Activated effector memory CD4-positive, alpha-beta T cell treated with anti-CD3 and anti-CD28 coated beads, Interleukin-2, amount 50 U/mL, for 16 hours (primary cell): Measurements from ENCODE around the gene ERH.
"Not testable (repeated sequence)": the region's sequence is repeated elsewhere in the genome, so short reads cannot be mapped to it uniquely, and the experiment has no call there.

Source experiments
- DNase-seq: peaks from one replicate; pipeline ENCODE4 v3.0.0-alpha.2; 2020

ERH gene

DNA sequence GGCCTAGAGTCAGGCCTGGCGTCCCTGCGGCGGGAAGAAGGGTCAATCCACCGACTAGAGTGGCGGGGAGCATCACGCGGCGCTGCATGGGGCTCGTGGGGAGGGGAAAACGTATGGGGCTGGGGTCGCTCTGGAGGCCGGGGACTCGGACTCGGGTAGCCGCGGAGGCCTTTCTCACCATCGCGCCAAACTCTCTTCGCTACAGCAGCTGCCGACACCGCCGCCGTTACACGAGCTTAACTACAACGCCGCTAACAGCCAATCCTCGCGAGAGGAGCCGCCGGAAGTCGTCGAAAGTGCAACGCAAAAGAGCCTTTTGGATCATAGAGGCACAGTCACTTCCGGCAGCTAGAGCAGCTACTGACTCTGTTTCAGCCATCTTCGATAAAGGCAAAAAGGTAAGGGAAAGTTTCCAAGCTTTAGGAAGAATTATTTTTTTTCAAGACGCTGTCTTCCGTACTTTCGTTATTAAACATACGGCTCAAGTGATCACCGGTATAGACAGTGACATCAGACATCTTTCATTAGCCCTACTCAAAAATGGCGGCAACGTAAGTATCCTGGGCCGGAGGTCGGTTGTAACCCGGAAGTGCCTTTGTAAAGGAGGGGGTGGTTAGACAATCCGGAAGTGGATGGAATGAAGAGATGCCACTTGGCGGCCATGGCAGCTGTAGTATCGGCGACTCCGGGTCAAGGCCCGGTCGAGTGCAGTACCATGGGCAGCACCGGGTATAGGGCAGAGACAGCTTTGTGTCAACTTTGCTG, at the start of gene ERH, which contains the start of gene SLC39A9:
TSS of gene ERH (minus strand) at position 247 of the 765 bp plus-strand sequence. CDS start at position 181, 66 bp downstream.
TSS of gene SLC39A9 (plus strand) at position 640 of the 765 bp plus-strand sequence. CDS start 678 bp downstream, outside the sequence.
- peak; percentile 98 for DNase-seq

- no peak for DNase-seq
Observed at GRCh38 chr14:69443296-69443805, 45.3 kb upstream of the ERH start.

DNA sequence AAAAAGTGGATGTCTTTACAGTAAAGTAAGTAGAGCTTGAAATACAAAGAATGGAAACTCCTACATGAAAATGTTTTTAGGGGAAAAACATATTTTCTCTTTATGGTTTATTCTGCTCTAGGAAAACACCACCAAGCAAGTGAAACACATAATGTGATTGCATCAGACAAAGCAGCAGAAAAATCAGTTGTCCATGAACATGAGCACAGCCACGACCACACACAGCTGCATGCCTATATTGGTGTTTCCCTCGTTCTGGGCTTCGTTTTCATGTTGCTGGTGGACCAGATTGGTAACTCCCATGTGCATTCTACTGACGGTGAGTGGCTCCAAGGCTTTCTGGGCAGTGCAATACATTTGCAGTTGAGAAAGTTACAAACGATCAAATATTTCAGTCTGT, 43.8 kb upstream of the ERH start:
- DNase-seq, result no peak

- DNase-seq, result no peak
Observed at GRCh38 chr14:69439521-69440270, 41.6 kb upstream of the ERH start.

DNA sequence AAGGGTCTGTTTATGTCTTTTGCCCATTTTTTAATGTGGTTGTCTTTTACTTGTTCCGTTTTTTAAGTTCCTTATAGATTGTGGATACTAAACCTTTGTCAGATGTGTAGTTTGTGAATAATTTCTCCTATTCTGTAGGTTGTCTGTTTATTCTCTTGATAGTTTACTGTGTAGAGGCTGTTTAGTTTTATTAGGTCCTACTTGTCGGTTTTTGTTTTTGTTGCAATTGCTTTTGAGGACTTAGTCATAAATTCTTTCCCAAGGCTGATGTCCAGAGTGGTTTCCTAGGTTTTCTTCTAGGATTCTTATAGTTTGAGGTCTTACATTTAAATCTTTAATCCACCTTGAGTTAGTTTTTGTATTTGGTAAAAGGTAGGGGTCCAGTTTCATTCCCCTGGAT, 34.3 kb upstream of the ERH start:
- DNase-seq, result no peak

- no peak for DNase-seq
Observed at GRCh38 chr14:69430306-69430939, 32.3 kb upstream of the ERH start.

- DNase-seq, result no peak
Observed at GRCh38 chr14:69429643-69430042, 31.5 kb upstream of the ERH start.

- no peak for DNase-seq
Observed at GRCh38 chr14:69428289-69428998, 30.3 kb upstream of the ERH start.

GRCh38 chr14:69427596-69427995, 29.5 kb upstream of the ERH start:
- no peak for DNase-seq

DNA sequence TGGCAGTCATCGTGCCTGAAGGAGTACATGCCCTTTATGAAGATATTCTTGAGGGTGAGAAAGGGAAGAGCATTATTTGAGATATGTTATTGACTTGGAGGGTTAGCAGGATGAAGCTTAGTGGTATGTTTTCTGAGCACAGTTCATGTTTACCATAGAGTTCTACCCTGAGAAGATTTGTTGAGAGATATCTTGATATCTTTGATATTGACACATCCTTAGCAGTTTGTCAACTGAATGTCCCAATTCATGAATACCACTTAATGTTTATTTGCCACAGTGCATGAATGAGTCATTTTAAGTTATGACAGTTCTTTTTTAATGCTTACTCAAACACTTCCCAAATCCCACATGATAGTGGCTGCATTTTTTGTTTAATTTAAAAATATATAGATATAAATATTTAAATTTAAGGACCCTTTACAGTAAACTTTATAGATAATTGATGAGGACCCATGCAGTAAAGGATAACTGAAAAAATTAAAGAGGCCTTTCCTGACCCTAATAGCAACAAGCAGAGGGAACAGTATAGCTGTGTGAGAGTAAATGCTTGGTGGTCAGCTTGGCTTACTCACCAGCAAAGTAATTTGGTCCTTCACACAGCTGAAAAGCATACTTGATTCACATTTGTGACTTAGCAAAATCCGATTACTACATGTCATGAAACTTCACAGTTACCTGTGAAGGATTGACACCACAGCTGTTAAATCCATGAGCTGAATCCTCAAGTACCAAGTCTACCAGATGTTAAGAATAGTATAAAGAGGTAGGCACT, 26.2 kb upstream of the ERH start:
- no peak for DNase-seq

- DNase-seq, result no peak
Observed at GRCh38 chr14:69423279-69423678, 25.2 kb upstream of the ERH start.

GRCh38 chr14:69416087-69416486, 18.0 kb upstream of the ERH start:
- DNase-seq, result not testable (repeated sequence)

DNA sequence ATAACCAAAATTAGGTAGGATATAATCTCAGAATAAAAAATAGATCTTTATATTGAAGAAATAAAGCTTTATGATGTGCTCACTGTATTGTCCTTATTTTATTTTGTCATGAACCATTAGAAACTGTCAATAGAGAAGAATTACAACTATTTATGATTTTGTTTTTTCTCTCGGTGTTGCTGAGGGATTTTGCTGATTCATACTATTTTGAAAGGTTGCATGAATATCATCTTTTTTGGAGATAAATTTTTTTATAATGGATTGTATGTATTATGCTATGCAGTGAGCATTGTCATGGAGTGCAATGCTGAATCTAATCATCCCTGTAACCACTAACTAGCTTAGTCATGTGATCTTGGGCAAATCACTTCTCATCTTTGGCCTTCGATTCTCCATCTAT, 15.4 kb upstream of the ERH start:
- DNase-seq, result no peak

- no peak for DNase-seq
Observed at GRCh38 chr14:69408331-69408960, 10.3 kb upstream of the ERH start.

- no peak for DNase-seq
Observed at GRCh38 chr14:69405762-69406161, 7.7 kb upstream of the ERH start.

DNA sequence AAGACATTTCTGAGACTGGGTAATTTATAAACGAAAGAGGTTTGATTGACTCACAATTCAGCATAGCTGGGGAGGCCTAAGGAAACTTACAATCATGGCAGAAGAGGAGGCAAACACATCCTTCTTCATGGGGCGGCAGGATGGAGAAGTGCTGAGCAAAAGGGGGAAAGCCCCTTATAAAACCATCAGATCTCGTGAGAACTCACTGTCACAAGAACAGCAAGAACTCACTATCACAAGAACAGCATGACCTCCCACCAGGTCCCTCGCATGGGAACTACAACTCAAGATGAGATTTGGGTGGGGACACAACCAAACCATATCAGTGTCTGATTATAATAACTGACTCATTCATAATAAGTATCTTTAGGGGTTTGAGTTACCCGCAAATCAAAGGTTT, 6.8 kb upstream of the ERH start:
- DNase-seq, result no peak

DNA sequence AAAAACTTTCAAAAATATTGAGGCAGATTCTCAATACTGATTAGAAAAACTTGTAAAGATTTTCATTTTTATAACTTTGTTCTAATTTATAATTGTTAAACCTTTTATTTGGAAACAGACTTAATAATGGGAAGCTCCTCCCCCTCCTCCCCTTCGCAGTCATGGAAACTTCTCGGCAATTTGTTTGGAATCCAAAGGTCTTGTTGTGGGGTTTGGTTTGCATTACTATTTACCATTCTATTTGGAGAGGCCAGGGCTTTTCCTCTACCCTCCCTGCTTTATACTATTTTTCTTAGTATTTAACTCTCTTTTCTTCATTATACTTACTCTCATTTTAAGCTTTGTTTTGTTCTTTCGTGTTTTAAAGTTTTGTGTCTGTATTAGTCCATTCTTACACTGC, 6.4 kb upstream of the ERH start:
- DNase-seq, result no peak

GRCh38 chr14:69401841-69402240, 3.7 kb upstream of the ERH start:
- no peak for DNase-seq

- no peak for DNase-seq
Observed at GRCh38 chr14:69400154-69400553, 2.1 kb upstream of the ERH start.

DNA sequence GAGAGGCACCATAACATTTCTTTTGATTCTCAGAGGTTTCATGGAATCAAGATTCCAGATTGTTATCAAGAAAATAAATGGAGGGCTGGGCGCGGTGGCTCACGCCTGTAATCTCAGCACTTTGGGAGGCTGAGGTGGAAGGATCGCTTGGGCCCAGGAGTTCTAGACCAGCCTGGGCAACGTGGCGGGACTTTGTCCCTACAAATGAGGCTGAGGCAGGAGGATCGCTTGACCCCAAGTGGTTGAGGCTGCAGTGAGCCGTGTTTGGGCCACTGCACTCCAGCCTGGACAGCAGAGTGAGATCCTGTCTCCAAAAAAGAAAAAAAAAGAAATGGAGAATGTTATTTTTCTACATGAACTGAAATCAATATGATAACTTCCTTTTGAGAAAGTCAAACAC, 1.7 kb upstream of the ERH start:
- no peak for DNase-seq

DNA sequence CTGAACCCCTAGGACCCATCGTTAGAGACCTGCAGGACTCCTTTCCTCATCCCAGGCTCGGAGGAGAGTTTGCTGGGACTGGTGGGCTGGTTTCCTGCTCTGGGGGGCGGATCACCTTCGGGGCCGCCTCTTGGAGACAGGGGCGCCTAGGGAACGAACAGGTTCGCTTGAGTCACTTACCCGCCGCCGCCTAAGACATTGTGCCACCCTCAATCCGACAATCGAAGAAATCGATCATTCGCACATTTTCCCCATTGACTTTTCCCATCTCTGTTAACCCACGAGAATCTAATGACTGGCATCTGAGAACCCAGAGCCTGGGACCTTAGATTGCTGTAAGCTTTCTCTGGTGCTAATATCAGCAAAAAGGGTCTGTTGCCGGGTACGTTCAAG, 715 bp upstream of the ERH start:
- DNase-seq, result no peak

DNA sequence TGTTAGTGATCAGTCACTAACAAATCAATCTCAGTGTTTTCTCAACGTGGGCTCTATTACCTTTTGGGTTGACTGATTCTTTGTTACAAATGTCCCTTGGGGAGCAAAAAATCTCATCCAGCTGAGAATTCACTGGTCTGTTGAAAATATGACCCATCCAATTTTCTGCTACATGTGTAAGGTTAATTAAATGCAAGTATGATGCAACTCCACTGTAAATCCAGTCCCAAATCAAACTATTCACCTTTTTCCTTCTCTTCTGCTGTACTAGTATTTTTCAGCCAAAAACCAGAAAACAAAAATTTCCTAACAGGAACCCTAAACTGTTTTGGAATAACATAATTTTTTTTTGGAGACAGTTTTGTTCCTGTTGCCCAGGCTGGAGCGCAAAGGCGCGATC, 2.2 kb downstream of the ERH start:
- DNase-seq, result no peak
